CD4-positive, CD25-positive, alpha-beta regulatory T cell (primary cell): Measurements from ENCODE around the gene EFNB2. TPM values are rescaled to one million over a fixed set of nuclear protein-coding genes. Genes with fewer than 3 reads are reported as not detected.

ENCODE experiments used
- ATAC-seq, 2 donors: fragments of 150-1000 bp; cut with Tn5 transposase; one replicate each; pipeline ENCODE4 v1.10.0; 2021; ENCODE audit warnings: low read depth in 2 of 2, moderate number of reproducible peaks in 2 of 2, moderate library complexity in 1 of 2
- DNase-seq, 3 donors: peaks; one replicate each; pipeline versions ENCODE4 v3.0.0 to v3.0.0-alpha.2; 2012 to 2022; ENCODE audit warnings: mixed read lengths in 1 of 3
- H3K27ac ChIP-seq: one replicate; pipeline ENCODE4 v1.7.0; 2013; ENCODE audit warnings: mild to moderate bottlenecking, low read length; ENCODE audit not compliant: insufficient read depth, poor library complexity, severe bottlenecking
- H3K27me3 ChIP-seq: one replicate; pipeline ENCODE4 v1.7.0; 2013; ENCODE audit warnings: low read length; ENCODE audit not compliant: control insufficient read depth, insufficient read depth
- H3K36me3 ChIP-seq: one replicate; pipeline ENCODE4 v1.7.0; 2013; ENCODE audit warnings: mild to moderate bottlenecking, low read length, moderate library complexity; ENCODE audit not compliant: control insufficient read depth, insufficient read depth
- H3K4me1 ChIP-seq: 2 replicates; pipeline ENCODE4 v1.7.0; 2013; ENCODE audit warnings: mild to moderate bottlenecking, low read length; ENCODE audit not compliant: insufficient read depth, control insufficient read depth, poor library complexity, severe bottlenecking
- H3K4me3 ChIP-seq: one replicate; pipeline ENCODE4 v1.7.0; 2013; ENCODE audit warnings: low read depth, mild to moderate bottlenecking, low read length, moderate library complexity
- H3K9me3 ChIP-seq, 2 experiments: 1 replicate in 1 of 2; 2 replicates in 1 of 2; pipeline ENCODE4 v1.7.0; 2013; ENCODE audit warnings: low read length in 2 of 2, mild to moderate bottlenecking in 1 of 2, moderate library complexity in 1 of 2; ENCODE audit not compliant: control insufficient read depth in 2 of 2
- H3K27ac Mint-ChIP-seq, 3 donors: one replicate each; pipeline ENCODE4 v1.8.0; 2020 to 2022; ENCODE audit warnings: mild to moderate bottlenecking in 3 of 3, mixed read lengths in 3 of 3, moderate library complexity in 2 of 3
- H3K27me3 Mint-ChIP-seq: one replicate; pipeline ENCODE4 v1.8.0; 2022; ENCODE audit warnings: mild to moderate bottlenecking, mixed read lengths
- H3K36me3 Mint-ChIP-seq: one replicate; pipeline ENCODE4 v1.8.0; 2020; ENCODE audit warnings: mixed read lengths
- H3K4me1 Mint-ChIP-seq, 4 donors: one replicate each; pipeline ENCODE4 v1.8.0; 2020 to 2022; ENCODE audit warnings: mixed read lengths in 4 of 4, mild to moderate bottlenecking in 1 of 4
- H3K4me3 Mint-ChIP-seq, 4 donors: one replicate each; pipeline ENCODE4 v1.8.0; 2020 to 2022; ENCODE audit warnings: mild to moderate bottlenecking in 4 of 4, mixed read lengths in 4 of 4, moderate library complexity in 3 of 4
- H3K9me3 Mint-ChIP-seq, 7 donors: one replicate each; pipeline ENCODE4 v1.8.0; 2020 to 2022; ENCODE audit warnings: mixed read lengths in 7 of 7, mild to moderate bottlenecking in 3 of 7, moderate library complexity in 2 of 7
- polyA plus RNA-seq, 4 donors: library from polyadenylated mRNA; unstranded; fragments of 300-500 nt; fragmentation: Illumina TruSeq; gene quantifications; one replicate each; pipeline ENCODE4 v1.2.3, GENCODE V29; 2021
- total RNA-seq: library from RNA; stranded (reverse); gene quantifications from one replicate; pipeline ENCODE4 v1.2.3, GENCODE V29; 2022

Gene EFNB2
- total and polyA plus RNA-seq, 5 donors from 2014 or later = 0.20 to 0.49 (median 0.27) TPM; not detected in 2

- ATAC-seq (no peak), DNase-seq (no peak)
- H3K36me3 Mint-ChIP-seq = peaks cover 4% of the 10 kb centered on the region
These were observed 20.4 kb downstream of the EFNB2 start for GRCh38 chr13:106514928-106515634.

GRCh38 chr13:106513025-106513983 is 22.2 kb downstream of the EFNB2 start:
- no peaks in the 10 kb centered on the region for H3K36me3 ChIP-seq
- no peak overlapping the region for H3K4me3 ChIP-seq
- no peaks in the 10 kb centered on the region for H3K27me3 ChIP-seq
- no peak overlapping the region for H3K27ac Mint-ChIP-seq
- no peaks in the 10 kb centered on the region for H3K4me1 ChIP-seq
- peaks cover 0 to 4% (median 0%) of the 10 kb centered on the region in 7 donors for H3K9me3 Mint-ChIP-seq
- peaks cover 4% of the 10 kb centered on the region for H3K36me3 Mint-ChIP-seq
- H3K4me3 Mint-ChIP-seq = no peak overlapping the region
- H3K27ac ChIP-seq = no peak overlapping the region
- H3K27me3 Mint-ChIP-seq = peaks cover 15% of the 10 kb centered on the region
- DNase-seq (no peak), ATAC-seq (no peak)
- no peaks in the 10 kb centered on the region for H3K9me3 ChIP-seq
- peaks cover 0 to 3% (median 0%) of the 10 kb centered on the region in 4 donors for H3K4me1 Mint-ChIP-seq

More at GRCh38 chr13:106514928-106515634, 20.4 kb downstream of the EFNB2 start:
- Mint-ChIP-seq H3K27me3 (peaks cover 12% of the 10 kb centered on the region), H3K4me3 (no peak overlapping the region), H3K27ac (no peak overlapping the region), H3K9me3 (peaks cover 0 to 4% (median 0%) of the 10 kb centered on the region in 7 donors), H3K4me1 (no peaks in the 10 kb centered on the region)
- Histone ChIP-seq H3K36me3 (no peaks in the 10 kb centered on the region), H3K27me3 (no peaks in the 10 kb centered on the region), H3K4me3 (no peak overlapping the region), H3K27ac (no peak overlapping the region), H3K9me3 (no peaks in the 10 kb centered on the region), H3K4me1 (no peaks in the 10 kb centered on the region)

GRCh38 chr13:106507560-106508274 is 27.7 kb downstream of the EFNB2 start:
- H3K36me3 Mint-ChIP-seq = no peaks in the 10 kb centered on the region
- Histone ChIP-seq H3K4me3 (no peak overlapping the region), H3K27ac (no peak overlapping the region), H3K9me3 (no peaks in the 10 kb centered on the region), H3K36me3 (no peaks in the 10 kb centered on the region), H3K27me3 (peaks cover 9% of the 10 kb centered on the region), H3K4me1 (no peaks in the 10 kb centered on the region)
- H3K9me3 Mint-ChIP-seq = peaks cover 0 to 2% (median 0%) of the 10 kb centered on the region in 7 donors
- H3K4me1 Mint-ChIP-seq = peaks cover 0 to 3% (median 0%) of the 10 kb centered on the region in 4 donors
- peaks cover 9% of the 10 kb centered on the region for H3K27me3 Mint-ChIP-seq
- DNase-seq (peak in 1 of 3 donors; percentile 15), ATAC-seq (no peak)
- no peak overlapping the region for H3K4me3 Mint-ChIP-seq
- no peak overlapping the region for H3K27ac Mint-ChIP-seq

GRCh38 chr13:106506286-106506685 is 29.2 kb downstream of the EFNB2 start:
- H3K4me3 ChIP-seq = no peak overlapping the region
- ATAC-seq (no peak), DNase-seq (no peak)
- peaks cover 13% of the 10 kb centered on the region for H3K27me3 ChIP-seq
- H3K4me1 ChIP-seq = no peaks in the 10 kb centered on the region
- no peak overlapping the region for H3K27ac ChIP-seq
- no peak overlapping the region for H3K4me3 Mint-ChIP-seq
- H3K27me3 Mint-ChIP-seq = peaks cover 9% of the 10 kb centered on the region
- H3K27ac Mint-ChIP-seq = no peak overlapping the region
- H3K36me3 ChIP-seq = no peaks in the 10 kb centered on the region
- peaks cover 0 to 3% (median 0%) of the 10 kb centered on the region in 4 donors for H3K4me1 Mint-ChIP-seq
- H3K9me3 Mint-ChIP-seq = no peaks in the 10 kb centered on the region
- H3K9me3 ChIP-seq = no peaks in the 10 kb centered on the region
- no peaks in the 10 kb centered on the region for H3K36me3 Mint-ChIP-seq

GRCh38 chr13:106505732-106506131 is 29.7 kb downstream of the EFNB2 start:
- DNase-seq (no peak), ATAC-seq (no peak)
- H3K4me1 ChIP-seq = no peaks in the 10 kb centered on the region
- H3K4me3 ChIP-seq = no peak overlapping the region
- peaks cover 0 to under 1% (median 0%) of the 10 kb centered on the region in 7 donors for H3K9me3 Mint-ChIP-seq
- H3K27ac ChIP-seq = no peak overlapping the region
- peaks cover 0 to 3% (median 0%) of the 10 kb centered on the region in 4 donors for H3K4me1 Mint-ChIP-seq
- no peaks in the 10 kb centered on the region for H3K9me3 ChIP-seq
- no peak overlapping the region for H3K27ac Mint-ChIP-seq
- H3K27me3 ChIP-seq = peaks cover 13% of the 10 kb centered on the region
- peaks cover 9% of the 10 kb centered on the region for H3K27me3 Mint-ChIP-seq
- H3K36me3 Mint-ChIP-seq = no peaks in the 10 kb centered on the region
- no peak overlapping the region for H3K4me3 Mint-ChIP-seq
- H3K36me3 ChIP-seq = no peaks in the 10 kb centered on the region

GRCh38 chr13:106505295-106505694 is 30.2 kb downstream of the EFNB2 start:
- Mint-ChIP-seq H3K4me1 (peaks cover 0 to 3% (median 0%) of the 10 kb centered on the region in 4 donors), H3K9me3 (peaks cover 0 to 4% (median 0%) of the 10 kb centered on the region in 7 donors), H3K27me3 (peaks cover 9% of the 10 kb centered on the region), H3K27ac (no peak overlapping the region), H3K36me3 (no peaks in the 10 kb centered on the region), H3K4me3 (no peak overlapping the region)
- H3K4me3 ChIP-seq = no peak overlapping the region
- DNase-seq = no peak
- no peaks in the 10 kb centered on the region for H3K9me3 ChIP-seq
- H3K36me3 ChIP-seq = no peaks in the 10 kb centered on the region
- H3K27ac ChIP-seq = no peak overlapping the region
- H3K4me1 ChIP-seq = no peaks in the 10 kb centered on the region
- H3K27me3 ChIP-seq = peaks cover 13% of the 10 kb centered on the region
- no peak for ATAC-seq

- Histone ChIP-seq H3K36me3 (no peaks in the 10 kb centered on the region), H3K4me3 (no peak overlapping the region), H3K27ac (no peak overlapping the region), H3K9me3 (no peaks in the 10 kb centered on the region), H3K4me1 (no peaks in the 10 kb centered on the region), H3K27me3 (peaks cover 14% of the 10 kb centered on the region)
- H3K9me3 Mint-ChIP-seq = peaks cover 0 to 4% (median 0%) of the 10 kb centered on the region in 7 donors
- H3K4me1 Mint-ChIP-seq = peaks cover 0 to 2% (median 0%) of the 10 kb centered on the region in 4 donors
- DNase-seq = no peak
- no peak for ATAC-seq
- H3K36me3 Mint-ChIP-seq = no peaks in the 10 kb centered on the region
- H3K27me3 Mint-ChIP-seq = peaks cover 8% of the 10 kb centered on the region
- H3K4me3 Mint-ChIP-seq = no peak overlapping the region
- no peak overlapping the region for H3K27ac Mint-ChIP-seq
These were observed 31.6 kb downstream of the EFNB2 start for GRCh38 chr13:106503730-106504453.
